Measurements from ENCODE around the gene KRTAP3-1. TPM values are rescaled to one million over a fixed set of nuclear protein-coding genes. Genes with fewer than 3 reads are reported as not detected.
A peak's percentile ranks its signal among the peaks of the same experiment; 100 is the strongest.

KRTAP3-1 gene
- polyA plus RNA-seq, 2 of the 4 experiments (the other 2 are of a cell fraction), result not detected

GRCh38 chr17:41024697-41025096 is 15.8 kb upstream of the KRTAP3-1 start:
- TF ChIP-seq PHF8 (IDR thresholded peaks at IDR 0.05; ENCODE audit: borderline replicate concordance, low read depth) (no peak), POLR2AphosphoS2 (conservative IDR thresholded peaks at IDR 0.05; ENCODE audit: low read length) (no peak), HES2 (IDR thresholded peaks at IDR 0.05) (no peak), CBX2 (IDR thresholded peaks at IDR 0.05; ENCODE audit: borderline replicate concordance, low read depth) (no peak), MYC (IDR thresholded peaks at IDR 0.05; ENCODE audit: borderline replicate concordance, low read length) (no peak), CHD2 (IDR thresholded peaks at IDR 0.05; ENCODE audit: low read length, partially characterized antibody) (no peak), RCOR1 (IDR thresholded peaks at IDR 0.05; ENCODE audit: low read depth, low read length) (no peak), HOXB5 (CRISPR knock-in tag; IDR thresholded peaks at IDR 0.05) (no peak), BHLHE40 (IDR thresholded peaks at IDR 0.05; ENCODE audit: low read depth, low read length) (no peak), FOXS1 (CRISPR knock-in tag; IDR thresholded peaks at IDR 0.05) (no peak), EP300 (IDR thresholded peaks at IDR 0.05) (no peak), RFX5 (IDR thresholded peaks at IDR 0.05) (no peak)
- WGBS (ENCODE audit: missing lambda C conversion rate), result 64% methylated on average over 3 of the region's 3 CpGs
- peaks cover 17% of the 10 kb centered on the region; the same call in 2 of the 3 replicates for H3K4me1 ChIP-seq
- no peak overlapping the region for H3K4me3 ChIP-seq
- ATAC-seq (no peak), FAIRE-seq (no peak), DNase-seq (ENCODE audit: low read depth in 1 of 2, low spot score in 1 of 2) (no peak)
- H3K27ac ChIP-seq, result no peak overlapping the region
- ChIA-PET CTCF (interaction anchor here (1.0 to 2.9 kb wide), 3 partner anchors 16 to 524 kb away, joined by 3 to 6 read pairs (median 5); partner anchors contain the start of gene KRTAP1-1), POLR2A (no interaction called here)
- H3K4me2 ChIP-seq, result no peak overlapping the region
- no peaks in the 10 kb centered on the region for H3K9me3 ChIP-seq

- H3K9me3 ChIP-seq, result no peaks in the 10 kb centered on the region
- peak in 1 of 2 experiments; percentile 69 for DNase-seq (ENCODE audit: low read depth in 1 of 2, low spot score in 1 of 2)
- CTCF ChIA-PET, result interaction anchor here (1.4 to 2.7 kb wide), 3 partner anchors 9 to 628 kb away, joined by 5 to 8 read pairs (median 6); partner anchors contain the start of gene KRTAP1-4
Measured at GRCh38 chr17:41020336-41020735, 11.4 kb upstream of the KRTAP3-1 start.

GRCh38 chr17:41019415-41019814 is 10.5 kb upstream of the KRTAP3-1 start:
- Histone ChIP-seq H3K9me3 (no peaks in the 10 kb centered on the region), H3K4me2 (no peak overlapping the region), H3K27ac (no peak overlapping the region; a peak in 1 of 6 replicates), H3K4me3 (no peak overlapping the region), H3K4me1 (peaks cover 13% of the 10 kb centered on the region; the same call in 1 of the 3 replicates)
- no peak for FAIRE-seq
- no peak for DNase-seq (ENCODE audit: low read depth in 1 of 2, low spot score in 1 of 2)
- no peak for ATAC-seq
- WGBS (ENCODE audit: missing lambda C conversion rate), result 86% methylated on average over 3 of the region's 3 CpGs
- ChIA-PET POLR2A (no interaction called here), CTCF (interaction anchor here (2.7 kb wide), 1 partner anchor 629 kb away, joined by 8 read pairs; no protein-coding TSS in a partner anchor)
- TF ChIP-seq NR3C1 (IDR thresholded peaks at IDR 0.05) (no peak), RCOR1 (IDR thresholded peaks at IDR 0.05; ENCODE audit: low read depth, low read length) (no peak), CBX2 (IDR thresholded peaks at IDR 0.05; ENCODE audit: borderline replicate concordance, low read depth) (no peak), KDM5A (IDR thresholded peaks at IDR 0.05) (no peak), JUN (IDR thresholded peaks at IDR 0.05) (no peak), KDM1A (IDR thresholded peaks at IDR 0.05; ENCODE audit: low read depth) (no peak), ELK1 (IDR thresholded peaks at IDR 0.05; ENCODE audit: low read depth, low read length) (no peak), JUNB (IDR thresholded peaks at IDR 0.05) (no peak), ESRRA (IDR thresholded peaks at IDR 0.05; ENCODE audit: borderline replicate concordance, low read length) (no peak), REST (IDR thresholded peaks at IDR 0.05) (no peak), PHF8 (IDR thresholded peaks at IDR 0.05; ENCODE audit: borderline replicate concordance, low read depth) (no peak), SMC3 (IDR thresholded peaks at IDR 0.05) (no peak), PBX3 (IDR thresholded peaks at IDR 0.05) (no peak), POLR2A (IDR thresholded peaks at IDR 0.05; ENCODE audit: low read length) (no peak), CHD4 (IDR thresholded peaks at IDR 0.05; ENCODE audit: borderline replicate concordance) (no peak)

More at GRCh38 chr17:41020336-41020735, 11.4 kb upstream of the KRTAP3-1 start:
- H3K27ac ChIP-seq, result no peak overlapping the region
- TF ChIP-seq GATA3 (IDR thresholded peaks at IDR 0.05; ENCODE audit: borderline replicate concordance) (peak; percentile 36; the same call in 1 of the 2 replicates), TFCP2L1 (CRISPR knock-in tag; IDR thresholded peaks at IDR 0.05) (no peak)
- no peak overlapping the region for H3K4me3 ChIP-seq
- peaks cover 13% of the 10 kb centered on the region; the same call in 1 of the 3 replicates for H3K4me1 ChIP-seq
- H3K4me2 ChIP-seq, result peak overlapping the region; percentile 29
- FAIRE-seq (peak; percentile 87), ATAC-seq (peak; percentile 33 to 62; a peak in 1 of 6 replicates)
- POLR2A ChIA-PET, result no interaction called here
